ENCODE results near the gene EPHA5.

The EPHA5 gene

DNA sequence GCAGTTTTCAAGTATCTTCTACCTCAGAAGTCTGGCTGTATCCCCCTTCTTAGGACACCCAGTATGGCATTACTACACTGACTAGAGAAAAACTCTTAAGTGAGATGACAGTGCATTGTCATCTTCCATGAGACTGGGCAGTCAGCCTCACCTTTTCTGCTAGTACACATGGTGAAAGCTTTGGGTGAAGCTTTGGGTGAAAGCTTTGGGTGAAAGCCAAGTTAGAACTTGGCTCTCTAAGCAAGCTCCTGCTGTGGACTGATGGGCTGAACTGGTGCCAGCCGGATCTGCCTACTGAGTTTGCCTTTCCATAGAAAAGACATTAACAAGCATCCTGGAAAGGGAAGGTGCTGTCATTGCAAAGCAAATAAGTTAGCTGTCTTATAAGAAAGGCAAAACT, 8.8 kb downstream of the EPHA5 start:
- Histone ChIP-seq H3K27ac (ENCODE audit: low read depth, low read length) (no peak overlapping the region), H3K9me3 (ENCODE audit: control insufficient read depth, insufficient read depth, low read depth, low read length) (no peaks in the 10 kb centered on the region), H3K36me3 (ENCODE audit: control insufficient read depth, insufficient read depth, low read length) (no peaks in the 10 kb centered on the region), H3K4me3 (ENCODE audit: low read depth, low read length) (no peak overlapping the region), H3K27me3 (ENCODE audit: control insufficient read depth, insufficient read depth, low read length) (peaks cover 6% of the 10 kb centered on the region), H3K4me1 (ENCODE audit: control insufficient read depth, insufficient read depth, low read length) (peaks cover 25% of the 10 kb centered on the region), H3K9ac (ENCODE audit: low read length) (no peak overlapping the region)

DNA sequence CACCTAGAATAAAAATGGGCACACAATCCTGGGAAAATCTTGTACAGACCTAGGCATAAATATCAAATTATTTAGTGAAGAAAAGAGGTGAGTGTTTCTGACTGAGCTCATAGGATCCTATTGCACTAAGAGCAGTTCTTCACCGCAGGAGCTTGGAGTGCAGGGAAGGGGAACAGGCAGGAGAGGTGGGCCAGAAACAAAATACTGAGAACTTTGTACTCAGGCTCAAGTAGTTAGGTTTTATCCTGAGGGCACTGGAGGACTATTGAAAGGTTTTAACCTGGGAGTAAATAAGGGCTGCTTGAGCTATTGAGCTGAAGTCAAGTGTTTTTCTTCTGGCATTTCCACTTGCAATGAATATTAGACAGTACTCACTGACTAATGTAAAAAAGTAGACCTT, 12.2 kb downstream of the EPHA5 start:
- peaks cover 33% of the 10 kb centered on the region for H3K4me1 ChIP-seq (ENCODE audit: control insufficient read depth, insufficient read depth, low read length)
- no peaks in the 10 kb centered on the region for H3K9me3 ChIP-seq (ENCODE audit: control insufficient read depth, insufficient read depth, low read depth, low read length)
- H3K4me3 ChIP-seq (ENCODE audit: low read depth, low read length): no peak overlapping the region
- H3K27ac ChIP-seq (ENCODE audit: low read depth, low read length): no peak overlapping the region
- H3K36me3 ChIP-seq (ENCODE audit: control insufficient read depth, insufficient read depth, low read length): no peaks in the 10 kb centered on the region
- H3K9ac ChIP-seq (ENCODE audit: low read length): no peak overlapping the region
- H3K27me3 ChIP-seq (ENCODE audit: control insufficient read depth, insufficient read depth, low read length): no peaks in the 10 kb centered on the region

DNA sequence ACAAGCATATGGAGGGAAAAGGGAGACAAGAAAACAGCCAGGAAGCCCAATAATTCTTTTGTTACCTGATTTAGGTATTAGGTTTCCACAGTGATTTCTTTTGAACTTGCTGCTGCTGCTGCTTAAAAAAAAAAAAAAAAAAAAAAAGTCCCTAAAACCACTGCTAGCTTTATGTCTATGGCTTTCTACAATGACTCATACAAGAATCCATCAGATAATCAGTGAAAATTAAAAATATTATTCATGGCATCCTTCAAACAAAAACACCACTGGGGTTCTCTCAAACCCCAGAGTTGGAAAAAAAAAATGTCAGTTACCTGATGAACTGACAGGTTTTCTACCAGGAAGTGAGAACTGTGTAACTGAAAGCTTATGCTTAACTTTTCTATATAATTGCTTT, 14.3 kb downstream of the EPHA5 start:
- Histone ChIP-seq H3K27me3 (ENCODE audit: control insufficient read depth, insufficient read depth, low read length) (no peaks in the 10 kb centered on the region), H3K4me1 (ENCODE audit: control insufficient read depth, insufficient read depth, low read length) (peaks cover 24% of the 10 kb centered on the region), H3K27ac (ENCODE audit: low read depth, low read length) (no peak overlapping the region), H3K36me3 (ENCODE audit: control insufficient read depth, insufficient read depth, low read length) (no peaks in the 10 kb centered on the region), H3K4me3 (ENCODE audit: low read depth, low read length) (no peak overlapping the region), H3K9me3 (ENCODE audit: control insufficient read depth, insufficient read depth, low read depth, low read length) (no peaks in the 10 kb centered on the region), H3K9ac (ENCODE audit: low read length) (no peak overlapping the region)

DNA sequence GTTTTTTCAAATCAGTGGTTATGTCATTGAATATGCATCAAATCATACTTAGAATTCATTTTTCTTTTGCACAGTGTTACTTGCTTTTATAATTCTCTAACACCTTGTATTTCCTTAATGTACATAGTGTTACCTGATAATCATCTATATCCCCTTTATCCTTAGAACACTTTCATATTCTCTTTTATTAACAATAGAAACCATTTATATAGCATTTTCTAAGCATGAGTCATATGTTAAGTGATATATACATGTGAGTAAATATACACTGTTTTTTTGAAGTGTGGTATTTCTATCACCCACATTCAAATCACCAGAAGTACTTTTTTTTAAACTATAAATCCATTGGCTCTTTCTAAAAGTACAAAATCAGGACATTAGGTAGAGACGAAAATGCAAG, 15.3 kb downstream of the EPHA5 start:
- Histone ChIP-seq H3K9ac (ENCODE audit: low read length) (no peak overlapping the region), H3K9me3 (ENCODE audit: control insufficient read depth, insufficient read depth, low read depth, low read length) (no peaks in the 10 kb centered on the region), H3K4me3 (ENCODE audit: low read depth, low read length) (no peak overlapping the region), H3K27ac (ENCODE audit: low read depth, low read length) (no peak overlapping the region), H3K4me1 (ENCODE audit: control insufficient read depth, insufficient read depth, low read length) (peaks cover 23% of the 10 kb centered on the region), H3K27me3 (ENCODE audit: control insufficient read depth, insufficient read depth, low read length) (no peaks in the 10 kb centered on the region), H3K36me3 (ENCODE audit: control insufficient read depth, insufficient read depth, low read length) (no peaks in the 10 kb centered on the region)

DNA sequence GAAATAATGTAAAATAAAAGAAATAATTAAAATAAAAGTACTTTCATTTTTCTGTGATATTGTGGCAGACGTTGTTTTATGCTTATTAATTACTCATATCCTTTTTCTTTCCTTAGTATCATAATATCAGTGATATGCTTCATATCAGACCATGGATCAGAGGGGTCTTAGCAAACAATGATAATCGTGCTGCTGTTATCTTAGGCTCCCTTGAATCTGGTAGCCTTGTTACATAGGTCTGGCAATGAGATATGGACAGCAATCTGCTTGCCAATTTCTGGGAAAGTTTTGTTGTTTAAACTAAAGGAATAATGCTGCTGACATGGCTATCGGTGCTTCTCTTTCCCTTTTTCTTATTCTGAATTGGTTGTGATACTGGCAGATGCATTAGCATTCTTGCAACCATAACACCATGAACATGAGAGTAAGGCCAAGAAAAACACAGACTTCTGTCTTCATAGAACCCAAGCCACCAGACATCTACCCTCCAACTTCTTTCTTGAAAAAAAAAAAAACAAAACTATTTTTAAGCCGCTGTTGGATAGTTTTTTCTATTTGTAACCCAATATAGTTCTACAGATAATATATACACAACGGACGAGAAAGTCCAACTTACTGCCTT, 16.4 kb downstream of the EPHA5 start:
- Histone ChIP-seq H3K36me3 (ENCODE audit: control insufficient read depth, insufficient read depth, low read length) (no peaks in the 10 kb centered on the region), H3K4me1 (ENCODE audit: control insufficient read depth, insufficient read depth, low read length) (peaks cover 23% of the 10 kb centered on the region), H3K27me3 (ENCODE audit: control insufficient read depth, insufficient read depth, low read length) (no peaks in the 10 kb centered on the region), H3K9me3 (ENCODE audit: control insufficient read depth, insufficient read depth, low read depth, low read length) (no peaks in the 10 kb centered on the region), H3K9ac (ENCODE audit: low read length) (no peak overlapping the region), H3K4me3 (ENCODE audit: low read depth, low read length) (no peak overlapping the region), H3K27ac (ENCODE audit: low read depth, low read length) (no peak overlapping the region)

DNA sequence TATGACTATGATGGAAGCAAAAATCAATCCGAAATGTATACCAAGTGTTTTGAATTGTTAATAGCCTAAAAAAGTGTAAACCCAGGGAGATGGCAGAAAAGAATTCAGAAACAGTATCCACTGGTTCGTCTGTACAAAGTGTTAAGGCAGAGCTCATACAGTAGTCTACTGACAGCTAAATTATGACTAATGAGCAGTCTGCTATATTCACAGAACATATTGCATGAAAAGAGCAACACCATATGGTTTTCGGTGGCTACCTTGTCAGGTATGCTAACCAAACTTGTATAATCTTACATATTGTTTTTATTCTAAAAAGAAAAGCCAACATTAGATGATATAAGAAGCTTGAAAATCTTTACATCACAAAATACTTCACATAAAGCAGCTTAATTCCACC, 18.5 kb downstream of the EPHA5 start:
- Histone ChIP-seq H3K9me3 (ENCODE audit: control insufficient read depth, insufficient read depth, low read depth, low read length) (no peaks in the 10 kb centered on the region), H3K4me3 (ENCODE audit: low read depth, low read length) (no peak overlapping the region), H3K9ac (ENCODE audit: low read length) (no peak overlapping the region), H3K27ac (ENCODE audit: low read depth, low read length) (no peak overlapping the region), H3K4me1 (ENCODE audit: control insufficient read depth, insufficient read depth, low read length) (peaks cover 11% of the 10 kb centered on the region; the same call in 1 of the 2 replicates), H3K27me3 (ENCODE audit: control insufficient read depth, insufficient read depth, low read length) (no peaks in the 10 kb centered on the region), H3K36me3 (ENCODE audit: control insufficient read depth, insufficient read depth, low read length) (no peaks in the 10 kb centered on the region)

DNA sequence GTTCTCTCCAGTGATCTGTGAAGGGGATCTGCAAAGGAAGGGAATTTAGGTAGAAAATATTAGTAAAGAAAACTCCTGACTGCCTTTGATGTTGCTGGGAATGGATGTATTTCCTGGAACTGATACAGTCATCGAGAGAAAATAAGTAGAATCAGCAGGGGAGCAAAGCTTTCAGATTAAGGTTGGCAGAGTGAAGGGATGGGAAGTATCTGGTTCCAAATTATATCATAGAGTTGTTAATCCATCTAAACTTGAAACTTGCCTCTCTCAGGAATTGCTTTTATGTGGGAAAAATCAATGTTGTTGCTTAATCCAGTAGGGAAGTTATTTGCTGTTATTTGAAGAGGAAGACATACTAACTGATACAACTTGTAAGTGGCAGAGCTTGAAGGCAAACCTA, 19.3 kb downstream of the EPHA5 start:
- peaks cover 8% of the 10 kb centered on the region; the same call in 1 of the 2 replicates for H3K4me1 ChIP-seq (ENCODE audit: control insufficient read depth, insufficient read depth, low read length)
- H3K9me3 ChIP-seq (ENCODE audit: control insufficient read depth, insufficient read depth, low read depth, low read length): no peaks in the 10 kb centered on the region
- H3K9ac ChIP-seq (ENCODE audit: low read length): no peak overlapping the region
- H3K27me3 ChIP-seq (ENCODE audit: control insufficient read depth, insufficient read depth, low read length): no peaks in the 10 kb centered on the region
- H3K4me3 ChIP-seq (ENCODE audit: low read depth, low read length): no peak overlapping the region
- no peak overlapping the region for H3K27ac ChIP-seq (ENCODE audit: low read depth, low read length)
- H3K36me3 ChIP-seq (ENCODE audit: control insufficient read depth, insufficient read depth, low read length): no peaks in the 10 kb centered on the region

DNA sequence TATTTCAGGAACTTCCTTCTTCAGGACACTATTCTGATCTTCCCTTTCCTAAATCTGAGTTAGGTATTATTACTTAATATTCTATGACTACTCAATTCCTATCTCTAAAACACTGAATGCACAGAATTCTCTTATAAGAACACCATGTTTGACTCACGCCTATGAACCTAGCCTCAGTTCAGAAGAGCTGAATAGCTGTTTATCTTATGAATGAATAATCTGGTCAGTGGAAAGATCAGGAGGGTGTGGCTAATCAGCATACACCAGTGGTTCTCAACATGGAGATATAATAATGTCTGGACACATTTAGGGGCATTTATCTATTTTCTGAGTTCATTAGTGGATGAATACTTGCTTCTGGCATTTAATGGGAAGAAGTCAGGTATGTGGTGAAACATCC, 24.2 kb downstream of the EPHA5 start:
- Histone ChIP-seq H3K27ac (ENCODE audit: low read depth, low read length) (no peak overlapping the region), H3K27me3 (ENCODE audit: control insufficient read depth, insufficient read depth, low read length) (no peaks in the 10 kb centered on the region), H3K4me1 (ENCODE audit: control insufficient read depth, insufficient read depth, low read length) (no peaks in the 10 kb centered on the region), H3K4me3 (ENCODE audit: low read depth, low read length) (no peak overlapping the region), H3K9me3 (ENCODE audit: control insufficient read depth, insufficient read depth, low read depth, low read length) (no peaks in the 10 kb centered on the region), H3K36me3 (ENCODE audit: control insufficient read depth, insufficient read depth, low read length) (no peaks in the 10 kb centered on the region), H3K9ac (ENCODE audit: low read length) (no peak overlapping the region)

DNA sequence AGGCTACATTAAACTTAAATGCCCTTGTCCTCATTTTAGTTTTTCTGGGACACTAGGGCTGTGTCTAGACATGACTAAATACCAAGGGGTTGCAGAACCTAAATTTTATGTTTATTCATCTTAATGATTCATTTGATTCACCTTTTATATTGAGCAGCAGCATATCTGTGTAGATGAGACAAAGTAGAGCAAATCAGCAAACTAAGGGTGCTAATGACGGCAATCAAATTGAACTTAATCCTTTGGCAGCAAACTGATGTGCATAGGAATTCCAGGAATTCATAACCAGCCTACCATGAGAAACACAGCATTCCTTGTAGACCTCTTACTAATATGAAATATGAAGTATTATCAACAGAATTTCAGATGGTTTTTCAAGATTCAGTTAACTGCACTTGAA, 25.1 kb downstream of the EPHA5 start:
- H3K4me1 ChIP-seq (ENCODE audit: control insufficient read depth, insufficient read depth, low read length): no peaks in the 10 kb centered on the region
- no peak overlapping the region for H3K4me3 ChIP-seq (ENCODE audit: low read depth, low read length)
- no peaks in the 10 kb centered on the region for H3K36me3 ChIP-seq (ENCODE audit: control insufficient read depth, insufficient read depth, low read length)
- no peak overlapping the region for H3K9ac ChIP-seq (ENCODE audit: low read length)
- no peaks in the 10 kb centered on the region for H3K9me3 ChIP-seq (ENCODE audit: control insufficient read depth, insufficient read depth, low read depth, low read length)
- no peaks in the 10 kb centered on the region for H3K27me3 ChIP-seq (ENCODE audit: control insufficient read depth, insufficient read depth, low read length)
- no peak overlapping the region for H3K27ac ChIP-seq (ENCODE audit: low read depth, low read length)

DNA sequence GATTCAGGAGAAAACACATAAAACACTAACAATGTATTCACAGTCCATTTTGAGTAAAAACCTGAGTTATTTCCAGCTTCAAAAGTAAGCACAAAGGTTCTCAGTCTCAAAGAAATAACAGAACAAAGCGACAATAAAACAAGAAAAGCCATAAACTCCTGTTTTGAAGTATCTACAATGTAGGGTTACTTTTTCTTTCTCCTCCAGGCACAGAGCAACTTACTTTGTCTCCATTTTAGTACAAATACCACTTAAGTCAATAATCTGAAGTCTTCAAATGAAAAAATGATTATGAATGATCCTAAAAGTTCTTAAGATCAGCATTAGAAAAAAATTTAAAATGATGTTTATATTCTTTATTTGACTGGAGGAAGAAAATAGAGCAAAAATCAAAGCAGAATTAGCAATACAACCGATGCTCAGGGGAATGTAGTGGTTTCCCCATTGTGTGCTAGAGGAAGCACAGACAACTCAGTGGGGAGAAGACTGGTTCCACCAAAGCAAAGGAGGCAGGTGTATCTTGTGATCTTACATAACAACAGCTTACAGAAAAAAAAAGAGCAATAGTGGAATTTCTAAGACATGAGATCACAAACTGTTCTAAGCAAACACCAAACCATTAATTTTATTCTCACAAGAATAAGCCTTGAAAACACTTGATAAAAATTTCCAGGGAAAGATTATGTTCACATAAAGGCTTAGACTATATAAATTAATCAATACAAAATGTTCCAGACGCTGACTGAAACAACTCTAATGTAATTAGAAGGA, 35.1 kb downstream of the EPHA5 start:
- Histone ChIP-seq H3K36me3 (ENCODE audit: control insufficient read depth, insufficient read depth, low read length) (no peaks in the 10 kb centered on the region), H3K9me3 (ENCODE audit: control insufficient read depth, insufficient read depth, low read depth, low read length) (no peaks in the 10 kb centered on the region), H3K27ac (ENCODE audit: low read depth, low read length) (no peak overlapping the region), H3K27me3 (ENCODE audit: control insufficient read depth, insufficient read depth, low read length) (no peaks in the 10 kb centered on the region), H3K9ac (ENCODE audit: low read length) (no peak overlapping the region), H3K4me1 (ENCODE audit: control insufficient read depth, insufficient read depth, low read length) (no peaks in the 10 kb centered on the region), H3K4me3 (ENCODE audit: low read depth, low read length) (no peak overlapping the region)

DNA sequence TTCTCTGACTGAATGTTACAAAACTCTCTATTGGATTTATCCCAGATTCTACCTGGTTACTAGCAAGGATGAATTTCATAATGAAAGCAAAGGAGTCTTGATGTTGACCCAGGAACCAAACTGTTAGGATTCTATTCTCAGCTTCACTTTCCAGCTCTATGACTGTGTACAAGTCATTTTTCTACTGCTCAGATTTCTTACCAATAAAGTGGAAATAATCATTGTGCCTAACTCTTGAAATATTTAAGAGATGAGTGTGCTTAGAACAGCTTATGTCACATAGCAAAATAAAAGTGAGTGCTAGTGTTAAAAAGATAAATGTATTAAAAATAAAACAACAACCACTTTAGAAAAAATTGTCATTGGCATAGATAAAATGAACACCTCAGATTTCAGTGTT, 45.6 kb downstream of the EPHA5 start:
- H3K27ac ChIP-seq (ENCODE audit: low read depth, low read length): no peak overlapping the region
- no peak overlapping the region for H3K9ac ChIP-seq (ENCODE audit: low read length)
- H3K4me1 ChIP-seq (ENCODE audit: control insufficient read depth, insufficient read depth, low read length): no peaks in the 10 kb centered on the region
- H3K27me3 ChIP-seq (ENCODE audit: control insufficient read depth, insufficient read depth, low read length): no peaks in the 10 kb centered on the region
- no peak overlapping the region for H3K4me3 ChIP-seq (ENCODE audit: low read depth, low read length)
- no peaks in the 10 kb centered on the region for H3K9me3 ChIP-seq (ENCODE audit: control insufficient read depth, insufficient read depth, low read depth, low read length)
- H3K36me3 ChIP-seq (ENCODE audit: control insufficient read depth, insufficient read depth, low read length): no peaks in the 10 kb centered on the region

Measured in HUES6 (cell line).